ENCODE results near the gene MAP4K1.

GRCh38 chr19:38650911-38651584 is 33.3 kb upstream of the MAP4K1 start:
- TF ChIP-seq CTCF (IDR thresholded peaks at IDR 0.05; ENCODE audit: low read length) (no peak), EZH2 (optimal IDR thresholded peaks at IDR 0.05; ENCODE audit: low read depth, low read length) (no peak), EZH2phosphoT487 (IDR thresholded peaks at IDR 0.05; ENCODE audit: low read length) (no peak)

Measured in MM.1S (cell line).